ENCODE measurements around the gene FES. TPM values are rescaled to one million over a fixed set of nuclear protein-coding genes. Genes with fewer than 3 reads are reported as not detected.

Gene FES
- total and polyA plus RNA-seq, 7 donors = 4.9 to 35.5 (median 28.0) TPM

DNA sequence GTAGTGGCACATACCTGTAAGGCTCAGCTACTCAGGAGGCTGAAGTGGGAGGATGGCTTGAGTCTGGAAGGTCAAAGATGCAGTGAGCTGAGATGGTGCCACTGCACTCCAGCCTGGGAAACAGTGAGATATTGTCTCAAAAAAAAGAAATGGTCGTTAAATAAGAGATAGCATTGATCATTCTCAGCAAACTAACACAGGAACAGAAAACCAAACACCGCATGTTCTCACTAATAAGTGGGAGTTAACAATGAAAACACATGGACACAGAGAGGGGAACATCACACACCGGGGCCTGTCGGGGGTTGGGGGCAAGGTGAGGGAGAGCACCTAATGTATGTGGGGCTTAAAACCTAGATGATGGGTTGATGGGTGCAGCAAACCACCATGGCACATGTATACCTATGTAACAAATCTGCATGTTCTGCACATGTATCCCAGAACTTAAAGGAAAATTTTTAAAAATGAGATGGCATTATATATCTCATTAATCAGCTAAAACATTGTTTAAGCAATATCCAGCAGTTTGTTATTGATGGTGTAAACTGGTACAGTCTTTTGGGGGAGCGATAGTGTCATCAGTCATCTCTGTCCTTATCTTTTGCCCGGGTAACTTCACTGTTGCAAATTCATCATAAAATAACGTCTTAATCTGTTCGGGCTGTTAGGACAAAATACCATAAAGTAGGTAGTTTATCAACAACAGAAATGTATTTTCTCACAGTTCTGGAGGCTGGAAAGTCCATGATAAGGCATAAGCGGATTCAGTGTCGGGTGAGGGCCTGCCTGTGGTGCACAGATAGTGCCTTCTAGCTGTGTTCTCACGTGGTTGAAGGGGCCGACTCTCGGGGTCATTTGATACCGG, 17.1 kb downstream of the FES start:
- Histone ChIP-seq H3K9me3 (no peaks in the 10 kb centered on the region), H3K4me3 (peak overlapping the region in 2 of 4 donors; percentile 69 to 78), H3K27me3 (no peaks in the 10 kb centered on the region), H3K36me3 (peaks cover 13 to 17% (median 14%) of the 10 kb centered on the region in 4 donors), H3K27ac (peak overlapping the region; percentile 93 to 98 (median 96)), H3K4me1 (peaks cover 0 to 25% (median 21%) of the 10 kb centered on the region in 4 donors)
- no peak for TF ChIP-seq POLR2A (IDR thresholded peaks at IDR 0.05)
- TF ChIP-seq, protein P1, sequence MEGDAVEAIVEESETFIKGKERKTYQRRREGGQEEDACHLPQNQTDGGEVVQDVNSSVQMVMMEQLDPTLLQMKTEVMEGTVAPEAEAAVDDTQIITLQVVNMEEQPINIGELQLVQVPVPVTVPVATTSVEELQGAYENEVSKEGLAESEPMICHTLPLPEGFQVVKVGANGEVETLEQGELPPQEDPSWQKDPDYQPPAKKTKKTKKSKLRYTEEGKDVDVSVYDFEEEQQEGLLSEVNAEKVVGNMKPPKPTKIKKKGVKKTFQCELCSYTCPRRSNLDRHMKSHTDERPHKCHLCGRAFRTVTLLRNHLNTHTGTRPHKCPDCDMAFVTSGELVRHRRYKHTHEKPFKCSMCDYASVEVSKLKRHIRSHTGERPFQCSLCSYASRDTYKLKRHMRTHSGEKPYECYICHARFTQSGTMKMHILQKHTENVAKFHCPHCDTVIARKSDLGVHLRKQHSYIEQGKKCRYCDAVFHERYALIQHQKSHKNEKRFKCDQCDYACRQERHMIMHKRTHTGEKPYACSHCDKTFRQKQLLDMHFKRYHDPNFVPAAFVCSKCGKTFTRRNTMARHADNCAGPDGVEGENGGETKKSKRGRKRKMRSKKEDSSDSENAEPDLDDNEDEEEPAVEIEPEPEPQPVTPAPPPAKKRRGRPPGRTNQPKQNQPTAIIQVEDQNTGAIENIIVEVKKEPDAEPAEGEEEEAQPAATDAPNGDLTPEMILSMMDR (IDR thresholded peaks at IDR 0.05) = no peak
- intact Hi-C loops (cut with DNase I) = loop anchor here (1.0 to 2.0 kb wide), 2 partner anchors 31 to 93 kb away; partner anchors contain the start of genes HDDC3 and PRC1
- DNase-seq = no peak
- WGBS, 2 donors = 46 to 60% methylated on average over 14 of the region's 14 CpGs

DNA sequence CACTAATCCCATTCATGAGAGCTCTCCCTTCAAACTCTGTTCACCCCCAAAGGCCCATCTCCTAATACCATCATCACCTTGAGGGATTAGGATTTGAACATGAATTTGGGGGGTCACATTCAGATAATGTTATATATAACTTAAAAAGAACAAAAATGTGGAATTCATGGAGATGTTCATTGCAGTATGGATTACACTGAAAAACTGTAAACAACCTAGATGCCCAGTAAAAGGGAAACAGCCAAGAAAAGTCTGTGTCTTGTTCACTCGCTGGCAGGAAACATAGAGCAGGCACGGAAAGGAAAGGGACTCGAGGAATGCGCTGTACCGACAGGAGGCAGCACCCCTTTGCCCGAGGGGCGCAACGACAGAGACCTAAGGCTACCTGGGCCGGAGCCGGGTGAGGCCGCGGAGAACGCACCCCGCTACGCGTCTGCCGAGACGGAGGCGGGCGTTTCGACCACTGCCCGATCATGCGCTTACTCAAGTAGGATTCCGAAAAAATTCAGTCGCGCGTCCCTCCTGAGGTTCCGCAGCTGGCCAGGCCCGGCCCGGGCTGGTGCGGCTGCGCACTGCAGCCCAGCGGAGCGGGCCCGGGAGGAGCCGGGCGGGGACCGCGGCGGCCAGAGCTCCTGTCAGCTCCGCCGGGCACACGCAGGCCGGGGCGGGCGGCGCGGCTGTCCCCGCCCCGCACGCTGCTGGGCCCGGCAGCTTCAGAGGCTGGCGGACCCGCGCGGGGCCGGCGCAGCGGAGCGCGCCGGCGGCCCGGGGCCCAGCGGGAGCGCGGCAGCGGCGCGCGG, 17.9 kb downstream of the FES start:
- Histone ChIP-seq H3K27ac (peak overlapping the region; percentile 93 to 98 (median 96)), H3K27me3 (no peaks in the 10 kb centered on the region), H3K4me1 (peaks cover 0 to 25% (median 21%) of the 10 kb centered on the region in 4 donors), H3K4me3 (peak overlapping the region; percentile 48 to 81 (median 74)), H3K9me3 (no peaks in the 10 kb centered on the region), H3K36me3 (peaks cover 17 to 25% (median 22%) of the 10 kb centered on the region in 4 donors)
- DNase-seq = peak; percentile 88
- TF ChIP-seq POLR2AphosphoS5 (IDR thresholded peaks at IDR 0.05) (peak in 3 of 4 donors; percentile 8 to 81 (median 78)), EP300 (IDR thresholded peaks at IDR 0.05) (no peak), POLR2A (IDR thresholded peaks at IDR 0.05) (no peak)
- TF ChIP-seq, protein P1 (IDR thresholded peaks at IDR 0.05) = peak; percentile 47 to 84 (median 76)
- 0% methylated on average over 71 of the region's 71 CpGs for WGBS, 2 donors
- intact Hi-C loops (cut with DNase I) = loop anchor here (1.0 to 2.0 kb wide), 2 partner anchors 30 to 93 kb away; partner anchors contain the start of genes HDDC3 and PRC1

DNA sequence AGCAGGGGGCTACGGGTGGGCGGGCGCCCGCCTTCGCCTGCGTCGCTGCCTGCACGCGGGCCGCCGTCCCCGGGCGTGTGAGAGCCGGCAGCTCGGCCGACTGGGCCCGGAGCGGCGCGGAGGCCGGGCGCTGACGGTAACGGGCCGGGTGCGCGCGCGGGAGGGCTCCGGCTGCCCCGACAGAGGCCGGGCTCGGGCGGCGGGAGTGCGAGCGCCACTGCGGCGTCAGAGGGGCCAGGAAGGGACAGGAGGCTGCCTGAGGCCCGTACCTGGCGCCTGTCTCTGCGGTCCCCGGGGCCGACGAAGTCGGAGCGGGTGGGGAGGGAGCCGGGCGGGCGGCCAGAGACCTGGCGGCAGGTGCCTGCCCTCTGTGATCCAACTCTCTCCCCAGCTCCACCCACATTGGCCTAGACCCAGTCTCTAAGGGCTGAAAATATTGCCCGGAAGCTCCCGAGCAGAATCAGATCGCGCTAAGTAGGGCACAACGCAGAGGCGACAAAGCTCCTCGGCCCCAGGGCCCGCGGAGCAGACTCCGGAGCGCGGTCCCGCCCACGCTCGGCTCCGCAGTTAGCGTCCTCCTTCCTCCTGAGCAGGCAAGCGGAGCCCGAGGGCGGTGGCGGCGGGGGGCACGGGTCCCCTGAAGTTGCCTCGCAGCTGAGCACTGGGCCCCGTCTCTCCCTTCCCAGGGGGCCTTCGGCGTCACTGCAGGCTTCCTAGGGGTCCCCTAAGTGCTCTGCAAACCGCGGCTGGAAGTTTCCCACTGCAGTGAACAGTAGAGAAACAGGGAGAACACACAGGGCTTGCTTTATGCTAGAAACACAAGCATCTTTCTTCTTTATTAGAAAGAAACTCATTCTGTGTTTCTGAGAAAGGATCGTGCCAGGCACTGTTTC, 18.8 kb downstream of the FES start, which contains the start of gene MAN2A2:
MAN2A2 (plus strand) TSS at position 463 of the 893 bp plus-strand sequence. CDS start 906 bp downstream, outside the sequence.
- Histone ChIP-seq H3K4me1 (peaks cover 0 to 25% (median 21%) of the 10 kb centered on the region in 4 donors), H3K27me3 (no peaks in the 10 kb centered on the region), H3K27ac (peak within 1 kb of the TSS; percentile 93 to 98 (median 96)), H3K9me3 (no peaks in the 10 kb centered on the region), H3K4me3 (peak within 1 kb of the TSS; percentile 68 to 81 (median 74)), H3K36me3 (peaks cover 20 to 33% (median 29%) of the 10 kb centered on the region in 4 donors)
- DNase-seq = no peak
- TF ChIP-seq EP300 (IDR thresholded peaks at IDR 0.05) (no peak), POLR2AphosphoS5 (IDR thresholded peaks at IDR 0.05) (peak; percentile 19 to 59 (median 36)), POLR2A (IDR thresholded peaks at IDR 0.05) (peak in 1 of 2 donors; percentile 42)
- WGBS, 2 donors = 1% methylated on average over 81 of the region's 81 CpGs
- intact Hi-C loops (cut with DNase I) = loop anchor here (1.0 to 2.0 kb wide), 2 partner anchors 29 to 92 kb away; partner anchors contain the start of genes HDDC3 and PRC1

DNA sequence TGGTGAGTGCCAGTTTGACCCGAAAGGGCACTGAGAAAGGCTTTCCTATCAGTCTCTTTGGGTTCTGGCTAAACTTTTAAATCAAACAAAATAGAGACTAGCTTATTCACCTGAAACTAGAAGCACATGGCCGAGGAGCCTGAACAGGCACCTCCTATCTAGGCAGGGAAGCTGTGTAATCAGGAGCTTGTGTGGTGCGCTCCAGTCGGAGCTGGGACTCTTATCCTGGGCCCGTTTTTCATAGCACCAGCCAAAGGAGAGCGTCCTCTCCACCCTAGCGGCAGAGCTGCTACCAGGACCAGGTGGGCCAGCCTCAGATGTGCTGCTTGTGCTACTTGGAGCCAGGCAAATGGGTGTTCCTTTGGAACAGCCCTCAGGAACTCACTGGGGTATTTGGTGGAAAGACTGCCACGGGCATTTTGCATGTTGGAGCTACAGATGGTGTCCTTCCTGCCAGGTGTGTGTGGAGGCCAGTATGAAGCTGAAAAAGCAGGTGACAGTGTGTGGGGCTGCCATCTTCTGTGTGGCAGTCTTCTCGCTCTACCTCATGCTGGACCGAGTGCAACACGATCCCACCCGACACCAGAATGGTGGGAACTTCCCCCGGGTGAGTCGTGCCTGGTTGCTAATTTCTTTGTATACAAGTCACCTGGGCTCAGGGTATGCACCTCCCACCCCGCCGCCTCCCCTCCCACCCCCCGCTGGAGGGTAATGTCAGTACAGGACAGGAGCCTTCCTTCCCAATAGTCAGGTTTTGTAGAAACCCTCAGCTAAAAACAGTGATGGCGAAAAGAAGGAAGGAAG, 19.6 kb downstream of the FES start:
- intact Hi-C loops (cut with DNase I) = loop anchor here (2.0 kb wide), 1 partner anchor 91 kb away; the partner anchor contains the start of gene PRC1
- Histone ChIP-seq H3K4me1 (peaks cover 0 to 25% (median 21%) of the 10 kb centered on the region in 4 donors), H3K27ac (peak overlapping the region; percentile 93 to 98 (median 96)), H3K36me3 (peaks cover 20 to 40% (median 32%) of the 10 kb centered on the region in 4 donors), H3K27me3 (no peaks in the 10 kb centered on the region), H3K9me3 (no peaks in the 10 kb centered on the region), H3K4me3 (peak overlapping the region; percentile 68 to 81 (median 74))
- 51 to 73% methylated on average over 18 of the region's 18 CpGs for WGBS, 2 donors
- no peak for TF ChIP-seq POLR2AphosphoS5 (IDR thresholded peaks at IDR 0.05)
- TF ChIP-seq, protein P1 (IDR thresholded peaks at IDR 0.05) = no peak
- TF ChIP-seq EP300 (IDR thresholded peaks at IDR 0.05) = no peak
- no peak for TF ChIP-seq POLR2A (IDR thresholded peaks at IDR 0.05)
- DNase-seq = no peak
